Measurements from ENCODE around the gene A1CF. TPM values are rescaled to one million over a fixed set of nuclear protein-coding genes. Genes with fewer than 3 reads are reported as not detected.

The A1CF gene
- total and polyA plus RNA-seq, 2 experiments from 2014 or later = 0.05 TPM; not detected in 1

- Mint-ChIP-seq H3K27ac (no peak overlapping the region; the same call in 1 of the 2 replicates), H3K4me1 (peaks cover 9% of the 10 kb centered on the region), H3K9me3 (no peaks in the 10 kb centered on the region), H3K36me3 (ENCODE audit: low read depth) (no peaks in the 10 kb centered on the region), H3K4me3 (no peak overlapping the region), H3K27me3 (ENCODE audit: insufficient read depth, low read depth, poor library complexity) (peaks cover 2% of the 10 kb centered on the region)
- ATAC-seq (no peak), DNase-seq (ENCODE audit: low spot score) (no peak)
- no peaks in the 10 kb centered on the region for H3K27me3 ChIP-seq (ENCODE audit: insufficient read depth)
- no peaks in the 10 kb centered on the region for H4K20me1 ChIP-seq (replicated peaks; ENCODE audit: insufficient read depth)
- H3K4me1 ChIP-seq (ENCODE audit: insufficient read depth) = no peaks in the 10 kb centered on the region
- no peaks in the 10 kb centered on the region for H3F3A ChIP-seq (replicated peaks; ENCODE audit: low read depth)
- H3K4me2 ChIP-seq = no peak overlapping the region
- H3K79me2 ChIP-seq (replicated peaks; ENCODE audit: insufficient read depth) = no peaks in the 10 kb centered on the region
- no peak overlapping the region for H3K27ac ChIP-seq (ENCODE audit: low read depth)
- no peaks in the 10 kb centered on the region for H3K9me2 ChIP-seq (ENCODE audit: insufficient read depth)
- no peak overlapping the region for H2AFZ ChIP-seq
- no peaks in the 10 kb centered on the region for H3K36me3 ChIP-seq (ENCODE audit: insufficient read depth)
- TF ChIP-seq JUNB (IDR thresholded peaks at IDR 0.05; ENCODE audit: unreplicated experiment) = no peak
- TF ChIP-seq REST (IDR thresholded peaks at IDR 0.05; ENCODE audit: unreplicated experiment) = no peak
- TF ChIP-seq ZNF114 (CRISPR knock-in tag; IDR thresholded peaks at IDR 0.05) = no peak
- TF ChIP-seq CTCF (conservative IDR thresholded peaks at IDR 0.05; ENCODE audit: low read depth in 2 of 2) = no peak
- no peak for TF ChIP-seq CREB1 (CRISPR knock-in tag; IDR thresholded peaks at IDR 0.05; ENCODE audit: low read depth)
- no peak for TF ChIP-seq EZH2phosphoT487 (IDR thresholded peaks at IDR 0.05; ENCODE audit: unreplicated experiment)
- no peak for TF ChIP-seq EZH2 (IDR thresholded peaks at IDR 0.05; ENCODE audit: low read depth, unreplicated experiment)
- no peak for TF ChIP-seq POLR2AphosphoS5 (IDR thresholded peaks at IDR 0.05; ENCODE audit: low read depth)
- no peak for TF ChIP-seq NANOG (IDR thresholded peaks at IDR 0.05; ENCODE audit: borderline replicate concordance)
- no peak for TF ChIP-seq ETS1 (IDR thresholded peaks at IDR 0.05)
- no peak for TF ChIP-seq STAT1 (IDR thresholded peaks at IDR 0.05; ENCODE audit: unreplicated experiment)
- TF ChIP-seq ZNF331 (CRISPR knock-in tag; IDR thresholded peaks at IDR 0.05; ENCODE audit: low read depth) = no peak
- no peak for TF ChIP-seq ZNF462 (CRISPR knock-in tag; IDR thresholded peaks at IDR 0.05)
- no peak overlapping the region for H3K4me3 ChIP-seq
Measured at GRCh38 chr10:50866317-50866716, 19.1 kb downstream of the A1CF start.
